ENCODE results near the gene ABCB8.
A peak's percentile ranks its signal among the peaks of the same experiment; 100 is the strongest.

The ABCB8 gene

DNA sequence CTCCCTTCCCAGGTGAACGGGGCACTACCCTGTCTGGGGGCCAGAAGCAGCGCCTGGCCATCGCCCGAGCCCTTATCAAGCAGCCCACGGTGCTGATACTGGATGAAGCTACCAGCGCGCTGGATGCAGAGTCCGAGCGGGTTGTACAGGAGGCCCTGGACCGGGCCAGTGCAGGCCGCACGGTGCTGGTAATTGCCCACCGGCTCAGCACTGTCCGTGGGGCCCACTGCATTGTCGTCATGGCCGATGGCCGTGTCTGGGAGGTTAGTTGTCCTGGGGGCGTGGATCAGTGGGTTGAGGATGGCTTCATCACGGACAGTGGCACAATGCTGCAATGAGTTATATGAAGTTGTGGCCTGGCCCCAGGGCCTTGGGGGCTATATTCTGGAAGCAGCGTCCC lies 15.7 kb downstream of the ABCB8 start:
- TF ChIP-seq, protein P1, sequence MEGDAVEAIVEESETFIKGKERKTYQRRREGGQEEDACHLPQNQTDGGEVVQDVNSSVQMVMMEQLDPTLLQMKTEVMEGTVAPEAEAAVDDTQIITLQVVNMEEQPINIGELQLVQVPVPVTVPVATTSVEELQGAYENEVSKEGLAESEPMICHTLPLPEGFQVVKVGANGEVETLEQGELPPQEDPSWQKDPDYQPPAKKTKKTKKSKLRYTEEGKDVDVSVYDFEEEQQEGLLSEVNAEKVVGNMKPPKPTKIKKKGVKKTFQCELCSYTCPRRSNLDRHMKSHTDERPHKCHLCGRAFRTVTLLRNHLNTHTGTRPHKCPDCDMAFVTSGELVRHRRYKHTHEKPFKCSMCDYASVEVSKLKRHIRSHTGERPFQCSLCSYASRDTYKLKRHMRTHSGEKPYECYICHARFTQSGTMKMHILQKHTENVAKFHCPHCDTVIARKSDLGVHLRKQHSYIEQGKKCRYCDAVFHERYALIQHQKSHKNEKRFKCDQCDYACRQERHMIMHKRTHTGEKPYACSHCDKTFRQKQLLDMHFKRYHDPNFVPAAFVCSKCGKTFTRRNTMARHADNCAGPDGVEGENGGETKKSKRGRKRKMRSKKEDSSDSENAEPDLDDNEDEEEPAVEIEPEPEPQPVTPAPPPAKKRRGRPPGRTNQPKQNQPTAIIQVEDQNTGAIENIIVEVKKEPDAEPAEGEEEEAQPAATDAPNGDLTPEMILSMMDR (IDR thresholded peaks at IDR 0.05; ENCODE audit: insufficient read depth, low read depth, low read length, missing control alignments), result no peak
- no peak overlapping the region for H3K4me3 ChIP-seq (ENCODE audit: low read length)
- DNase-seq (ENCODE audit: low read depth), result no peak

DNA sequence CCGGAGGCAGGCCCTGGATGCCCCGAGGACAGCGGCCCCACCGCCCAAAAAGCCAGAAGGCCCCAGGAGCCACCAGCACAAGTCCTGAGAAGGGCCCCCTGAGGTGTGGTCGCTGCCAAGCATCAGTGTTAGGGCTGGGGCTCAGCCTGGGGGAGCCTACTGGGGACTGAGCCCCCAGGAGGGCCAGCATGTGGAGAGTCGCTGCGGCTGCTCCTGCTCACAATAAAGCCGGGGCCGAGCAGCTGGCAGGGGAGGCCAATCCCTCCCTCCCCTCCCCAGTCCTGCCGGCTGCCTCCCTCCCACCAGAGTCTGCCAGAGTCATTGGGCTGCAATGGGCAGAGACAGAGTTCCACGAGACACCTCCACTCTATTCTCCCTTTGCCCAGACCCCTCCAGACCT lies 17.0 kb downstream of the ABCB8 start:
- no peak overlapping the region for H3K4me3 ChIP-seq (ENCODE audit: low read length)
- DNase-seq (ENCODE audit: low read depth), result no peak
- TF ChIP-seq, protein P1 (IDR thresholded peaks at IDR 0.05; ENCODE audit: insufficient read depth, low read depth, low read length, missing control alignments), result no peak

DNA sequence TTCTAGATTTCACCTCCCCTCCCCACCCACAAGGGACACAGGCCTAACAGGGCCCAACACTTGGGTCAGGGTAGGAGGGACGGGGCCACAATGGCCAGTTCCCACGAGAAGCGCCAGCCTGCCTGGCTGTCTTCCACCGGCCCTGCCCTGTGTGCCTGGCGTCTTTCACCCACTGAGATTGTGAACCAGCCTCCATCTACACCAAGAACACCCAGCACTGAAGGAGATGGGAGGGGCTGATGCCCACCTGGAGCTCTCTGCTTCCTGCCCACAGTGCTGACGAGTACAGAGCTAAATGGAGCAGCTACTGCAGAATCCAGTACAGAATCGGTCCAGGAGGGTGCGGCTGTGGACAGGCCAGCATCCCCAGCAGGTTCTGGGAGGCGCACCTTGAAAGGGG lies 17.7 kb downstream of the ABCB8 start:
- TF ChIP-seq, protein P1 (IDR thresholded peaks at IDR 0.05; ENCODE audit: insufficient read depth, low read depth, low read length, missing control alignments), result no peak
- H3K4me3 ChIP-seq (ENCODE audit: low read length), result no peak overlapping the region
- no peak for DNase-seq (ENCODE audit: low read depth)

DNA sequence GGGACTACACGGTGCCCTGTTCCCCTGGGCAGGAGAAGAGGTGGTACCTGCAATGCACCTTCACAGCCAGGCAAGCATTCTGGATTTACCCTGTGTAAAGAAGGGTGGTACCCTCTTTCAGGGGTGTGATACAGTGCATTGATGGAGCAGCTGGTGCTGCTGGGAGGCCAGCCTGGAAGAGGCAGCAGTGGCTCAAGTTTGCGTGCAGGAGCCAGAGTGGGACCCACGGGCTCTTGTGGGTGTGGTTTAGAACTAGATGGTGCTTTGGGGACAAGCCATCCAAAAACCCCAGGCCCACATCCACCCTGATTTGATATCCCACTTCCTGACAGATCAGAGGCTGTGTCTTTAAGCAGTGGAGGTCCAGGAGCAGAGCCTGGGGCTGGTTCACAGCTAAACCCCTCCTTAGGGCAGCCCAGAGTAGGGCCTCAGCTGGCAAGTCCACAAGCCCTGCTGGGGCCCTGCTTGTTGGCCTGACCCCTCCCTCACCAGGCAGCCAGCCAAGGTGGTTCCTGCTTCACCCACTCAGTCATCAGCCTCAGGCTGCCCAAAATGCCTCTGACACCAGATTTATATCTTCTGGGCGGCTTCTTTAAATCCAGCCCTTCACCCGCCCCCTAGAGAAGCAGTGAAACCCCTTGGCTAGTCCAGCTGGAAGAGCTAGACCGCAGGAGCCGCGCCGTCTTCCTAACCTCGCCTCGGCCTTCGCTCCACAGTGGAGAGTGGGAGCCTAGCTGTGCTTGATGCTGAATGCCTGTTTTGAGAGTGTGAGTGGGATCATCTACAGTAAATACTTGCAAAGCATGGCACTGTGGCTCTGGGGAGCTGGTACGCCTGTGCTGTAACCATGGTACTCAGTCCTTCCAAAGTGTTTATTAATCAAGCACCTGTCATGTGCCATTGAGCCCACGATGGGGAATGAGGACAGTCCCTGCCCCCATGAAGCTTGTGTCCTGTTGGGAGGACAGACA lies 18.6 kb downstream of the ABCB8 start:
- DNase-seq (ENCODE audit: low read depth), result peak; percentile 56
- no peak overlapping the region for H3K4me3 ChIP-seq (ENCODE audit: low read length)

DNA sequence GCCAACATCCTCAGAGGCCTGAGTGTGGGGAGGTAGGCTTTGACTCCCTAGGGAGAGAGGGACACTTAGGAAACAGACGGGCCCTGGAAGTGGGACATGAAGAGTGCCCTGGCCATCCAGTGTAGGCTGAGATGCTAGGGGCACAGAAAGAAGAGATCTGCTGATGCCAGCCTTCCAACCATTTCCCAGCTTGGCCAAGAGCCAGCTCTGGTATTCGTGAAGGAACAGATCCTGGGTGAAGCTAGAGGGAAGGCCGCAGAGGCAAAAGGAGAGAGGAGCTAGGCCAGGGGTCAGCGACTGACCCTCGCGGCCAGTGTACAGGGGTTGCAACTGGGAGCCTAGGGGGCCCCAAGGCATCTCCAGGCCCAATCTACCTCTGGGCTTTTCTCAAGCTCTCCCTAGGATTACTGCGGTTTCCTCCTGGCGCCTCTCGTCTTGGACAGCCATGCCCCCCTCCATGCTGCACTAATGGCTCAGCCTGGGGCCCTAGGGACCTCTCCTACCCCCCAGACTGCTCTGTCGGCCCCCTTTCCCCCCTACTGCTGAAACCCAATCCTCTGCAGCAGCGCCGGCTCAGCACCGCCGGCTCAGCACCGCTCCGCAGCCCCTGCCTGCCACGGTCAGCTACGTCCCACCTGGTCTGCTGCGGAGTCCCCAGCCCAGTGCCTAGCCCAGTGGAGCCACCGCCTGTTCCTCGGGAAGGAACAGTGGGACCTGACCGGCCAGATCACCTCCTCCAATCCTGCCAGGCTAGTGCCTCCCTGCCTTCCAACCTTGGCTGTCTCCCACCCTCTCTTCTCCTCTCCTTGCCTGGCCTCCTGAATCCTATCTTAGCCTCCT lies 19.9 kb downstream of the ABCB8 start, which contains the start of gene ASIC3:
Gene ASIC3, plus strand, starts transcription at position 556 of the 840 bp plus-strand sequence. CDS start 355 bp downstream, outside the sequence.
- TF ChIP-seq, protein P1 (IDR thresholded peaks at IDR 0.05; ENCODE audit: insufficient read depth, low read depth, low read length, missing control alignments), result no peak

More for the DNA sequence above, 18.6 kb downstream of the ABCB8 start:
- TF ChIP-seq, protein P1 (IDR thresholded peaks at IDR 0.05; ENCODE audit: insufficient read depth, low read depth, low read length, missing control alignments), result no peak

DNA sequence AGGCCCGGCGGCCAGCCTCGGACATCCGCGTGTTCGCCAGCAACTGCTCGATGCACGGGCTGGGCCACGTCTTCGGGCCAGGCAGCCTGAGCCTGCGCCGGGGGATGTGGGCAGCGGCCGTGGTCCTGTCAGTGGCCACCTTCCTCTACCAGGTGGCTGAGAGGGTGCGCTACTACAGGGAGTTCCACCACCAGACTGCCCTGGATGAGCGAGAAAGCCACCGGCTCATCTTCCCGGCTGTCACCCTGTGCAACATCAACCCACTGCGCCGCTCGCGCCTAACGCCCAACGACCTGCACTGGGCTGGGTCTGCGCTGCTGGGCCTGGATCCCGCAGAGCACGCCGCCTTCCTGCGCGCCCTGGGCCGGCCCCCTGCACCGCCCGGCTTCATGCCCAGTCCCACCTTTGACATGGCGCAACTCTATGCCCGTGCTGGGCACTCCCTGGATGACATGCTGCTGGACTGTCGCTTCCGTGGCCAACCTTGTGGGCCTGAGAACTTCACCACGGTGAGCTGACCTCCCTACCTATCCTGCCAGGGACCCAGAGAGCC lies 20.7 kb downstream of the ABCB8 start:
- TF ChIP-seq, protein P1 (IDR thresholded peaks at IDR 0.05; ENCODE audit: insufficient read depth, low read depth, low read length, missing control alignments), result no peak
- no peak for DNase-seq (ENCODE audit: low read depth)
- no peak overlapping the region for H3K4me3 ChIP-seq (ENCODE audit: low read length)

More for the DNA sequence above, 19.9 kb downstream of the ABCB8 start, which contains the start of gene ASIC3:
- no peak for DNase-seq (ENCODE audit: low read depth)
- no peak within 1 kb of the TSS for H3K4me3 ChIP-seq (ENCODE audit: low read length)
